Activated naive CD8-positive, alpha-beta T cell treated with anti-CD3 and anti-CD28 coated beads, Interleukin-2, amount 50 U/mL, for 16 hours (primary cell): ENCODE data around the gene GPR18.

ENCODE experiments used
- DNase-seq: peaks from one replicate; pipeline ENCODE4 v3.0.0-alpha.2; 2020; ENCODE audit warnings: low read depth, low spot score

Gene GPR18

GRCh38 chr13:99290894-99291293, 32.7 kb upstream of the GPR18 start:
- DNase-seq: no peak

- DNase-seq: no peak
Measured at GRCh38 chr13:99289674-99290337, 31.6 kb upstream of the GPR18 start.

GRCh38 chr13:99289271-99289670, 31.1 kb upstream of the GPR18 start:
- no peak for DNase-seq

- no peak for DNase-seq
Measured at GRCh38 chr13:99288089-99288488, 29.9 kb upstream of the GPR18 start.

GRCh38 chr13:99287551-99287950, 29.4 kb upstream of the GPR18 start:
- no peak for DNase-seq

GRCh38 chr13:99285432-99286182, 27.4 kb upstream of the GPR18 start:
- no peak for DNase-seq

GRCh38 chr13:99282264-99283231, 24.4 kb upstream of the GPR18 start:
- DNase-seq: no peak

- DNase-seq: no peak
Measured at GRCh38 chr13:99281811-99282263, 23.7 kb upstream of the GPR18 start.

- DNase-seq: no peak
Measured at GRCh38 chr13:99280166-99280565, 22.0 kb upstream of the GPR18 start.

GRCh38 chr13:99279637-99280036, 21.5 kb upstream of the GPR18 start:
- no peak for DNase-seq

GRCh38 chr13:99278843-99279242, 20.7 kb upstream of the GPR18 start:
- DNase-seq: no peak

- DNase-seq: no peak
Measured at GRCh38 chr13:99278200-99278599, 20.0 kb upstream of the GPR18 start.

- DNase-seq: no peak
Measured at GRCh38 chr13:99277629-99278028, 19.4 kb upstream of the GPR18 start.

GRCh38 chr13:99276706-99277105, 18.5 kb upstream of the GPR18 start:
- no peak for DNase-seq

- no peak for DNase-seq
Measured at GRCh38 chr13:99275093-99275469, 16.9 kb upstream of the GPR18 start.

- no peak for DNase-seq
Measured at GRCh38 chr13:99273128-99273527, 14.9 kb upstream of the GPR18 start.

- no peak for DNase-seq
Measured at GRCh38 chr13:99272481-99272880, 14.3 kb upstream of the GPR18 start.

GRCh38 chr13:99271249-99271648, 13.1 kb upstream of the GPR18 start:
- DNase-seq: no peak

GRCh38 chr13:99270518-99270917, 12.3 kb upstream of the GPR18 start:
- no peak for DNase-seq

GRCh38 chr13:99269627-99270241, 11.6 kb upstream of the GPR18 start:
- no peak for DNase-seq

- no peak for DNase-seq
Measured at GRCh38 chr13:99268822-99269221, 10.6 kb upstream of the GPR18 start.

GRCh38 chr13:99267927-99268326, 9.7 kb upstream of the GPR18 start:
- no peak for DNase-seq
